Endothelial cell of umbilical vein (primary cell): ENCODE results near the gene PHLPP1. TPM values are rescaled to one million over a fixed set of nuclear protein-coding genes. Genes with fewer than 3 reads are reported as not detected.

Experiments
- BruUV-seq: library from RNA; stranded (reverse); fragments of 400-500 nt; replicated peaks from 2 replicates; lab custom pipeline; 2021; lab: Mats Ljungman, UMichigan
- CTCF ChIA-PET: fragments of 300-600, 350-600 bp; sonication (Branson Sonifier 250); formaldehyde crosslinking; loops from one replicate; lab custom pipeline; 2021; ENCODE audit warnings: antibody characterized with exemption, inconsistent platforms; lab: Charles Lee
- POLR2A ChIA-PET: fragments of 300-600, 350-600 bp; sonication (Branson Sonifier 250); formaldehyde crosslinking; loops from one replicate; lab custom pipeline; 2021; ENCODE audit warnings: antibody characterized with exemption, inconsistent platforms; lab: Charles Lee
- DNase-seq: peaks from one replicate; pipeline ENCODE4 v3.0.0-alpha.2; 2011; ENCODE audit warnings: low read depth, low spot score
- FAIRE-seq: peaks from 2 replicates; lab custom pipeline; 2011; peaks lifted over from hg19 to GRCh38; lab: Jason Lieb, UNC
- H2AFZ ChIP-seq: 2 replicates; pipeline ENCODE4 v1.6.0; 2012; ENCODE audit warnings: low read depth, low read length, control low read depth, inconsistent platforms
- H3K27ac ChIP-seq: 2 replicates; pipeline ENCODE4 v1.5.1; 2011; ENCODE audit warnings: low read depth, mild to moderate bottlenecking, control low read depth, low read length, moderate library complexity; ENCODE audit not compliant: insufficient read depth
- H3K27me3 ChIP-seq, 2 experiments: 2 replicates each; pipeline versions ENCODE4 v1.6.0 to v1.6.1; 2011; ENCODE audit warnings: low read length in 2 of 2, mixed read lengths in 1 of 2; ENCODE audit not compliant: control insufficient read depth in 2 of 2, insufficient read depth in 2 of 2
- H3K36me3 ChIP-seq, 2 experiments: 2 replicates in 1 of 2; 3 replicates in 1 of 2; pipeline ENCODE4 v1.5.1; 2011; ENCODE audit warnings: low read length in 2 of 2, mild to moderate bottlenecking in 1 of 2, moderate library complexity in 1 of 2; ENCODE audit not compliant: control insufficient read depth in 2 of 2, insufficient read depth in 2 of 2; ENCODE audit errors: extremely low read depth in 1 of 2
- H3K4me1 ChIP-seq: 3 replicates; pipeline ENCODE4 v1.5.1; 2011; ENCODE audit warnings: mild to moderate bottlenecking, low read length; ENCODE audit not compliant: control insufficient read depth, insufficient read depth; ENCODE audit errors: extremely low read depth
- H3K4me2 ChIP-seq: 2 replicates; pipeline ENCODE4 v1.6.1; 2011; ENCODE audit warnings: low read length, control low read depth, mixed read lengths; ENCODE audit not compliant: insufficient read depth
- H3K4me3 ChIP-seq, 3 experiments: fragments of 200-600 bp in 1 of 3; sonication (generic), shearing (Covaris generic) in 1 of 3; replicated peaks in 1 of 3; 2 replicates each; pipeline ENCODE4 v1.5.1; 2011 to 2016; ENCODE audit warnings: control low read depth in 3 of 3, low read length in 3 of 3, mild to moderate bottlenecking in 2 of 3, inconsistent platforms in 1 of 3, low read depth in 1 of 3, moderate library complexity in 1 of 3; ENCODE audit not compliant: insufficient read depth in 1 of 3
- H3K79me2 ChIP-seq: 2 replicates; pipeline ENCODE4 v1.6.0; 2012; ENCODE audit warnings: low read length, inconsistent platforms; ENCODE audit not compliant: control insufficient read depth, insufficient read depth
- H3K9ac ChIP-seq: replicated peaks from 2 replicates; pipeline ENCODE3; 2011; ENCODE audit warnings: low read length, control low read depth; ENCODE audit not compliant: insufficient read depth; ENCODE audit errors: extremely low read depth
- H3K9me1 ChIP-seq: replicated peaks from 3 replicates; pipeline ENCODE4 v1.6.0; 2011; ENCODE audit warnings: mild to moderate bottlenecking, low read length; ENCODE audit not compliant: control insufficient read depth, insufficient read depth; ENCODE audit errors: extremely low read depth
- H3K9me3 ChIP-seq: replicated peaks from 2 replicates; pipeline ENCODE4 v1.5.1; 2012; ENCODE audit warnings: low read length, inconsistent platforms; ENCODE audit not compliant: control insufficient read depth, insufficient read depth
- H4K20me1 ChIP-seq: replicated peaks from 2 replicates; pipeline ENCODE3; 2011; ENCODE audit warnings: mild to moderate bottlenecking, low read length; ENCODE audit not compliant: control insufficient read depth, insufficient read depth; ENCODE audit errors: extremely low read depth
- CTCF ChIP-seq, 2 donors: IDR thresholded peaks; 1 replicate in 1 of 2; 2 replicates in 1 of 2; pipeline ENCODE4 v1.5.1; 2011; ENCODE audit warnings: low read length in 2 of 2, mild to moderate bottlenecking in 2 of 2, moderate library complexity in 2 of 2, control low read depth in 1 of 2, inconsistent platforms in 1 of 2, low read depth in 1 of 2; ENCODE audit not compliant: insufficient read depth in 1 of 2; ENCODE audit errors: extremely low read depth in 1 of 2
- EZH2 ChIP-seq: IDR thresholded peaks from 2 replicates; pipeline ENCODE4 v1.6.1; 2012; ENCODE audit warnings: borderline replicate concordance, low read depth, mild to moderate bottlenecking, moderate library complexity, low read length, inconsistent platforms; ENCODE audit not compliant: severe bottlenecking
- FOS ChIP-seq: IDR thresholded peaks from 2 replicates; pipeline ENCODE4 v1.6.1; 2011; ENCODE audit warnings: mild to moderate bottlenecking, low read length, moderate library complexity, borderline replicate concordance; ENCODE audit not compliant: insufficient read depth
- JUN ChIP-seq: IDR thresholded peaks from 2 replicates; pipeline ENCODE4 v1.6.1; 2011; ENCODE audit warnings: borderline replicate concordance, low read depth; ENCODE audit not compliant: insufficient read length, insufficient read depth
- MAX ChIP-seq: IDR thresholded peaks from 2 replicates; pipeline ENCODE4 v1.6.1; 2011; ENCODE audit not compliant: insufficient read depth, insufficient read length
- MYC ChIP-seq: IDR thresholded peaks from one replicate; pipeline ENCODE4 v1.6.1; 2011; ENCODE audit warnings: mild to moderate bottlenecking, low read depth, low read length
- POLR2A ChIP-seq: IDR thresholded peaks from 2 replicates; pipeline ENCODE4 v1.6.1; 2012; ENCODE audit warnings: low read depth, mild to moderate bottlenecking, control low read depth, low read length
- POLR2AphosphoS5 ChIP-seq: IDR thresholded peaks from 2 replicates; pipeline ENCODE4 v1.6.1; 2012; ENCODE audit warnings: low read depth, mild to moderate bottlenecking, control low read depth, low read length, moderate library complexity; ENCODE audit not compliant: insufficient read depth
- dilution Hi-C: fragments of 300-500 bp; cut with MboI; formaldehyde crosslinking; loops from one replicate; pipeline ENCODE4 v1.15.0; 2019; ENCODE audit warnings: low sequenced_read_pairs; ENCODE audit not compliant: extremely low pct_ligation_motif_present
- intact Hi-C: fragments of 100-400 bp; cut with micrococcal nuclease; formaldehyde crosslinking; loops from one replicate; pipeline ENCODE4 v1.10.0; 2022
- polyA plus RNA-seq, 4 experiments: library from polyadenylated mRNA; depleted of rRNA in 3 of 4; stranded (reverse) in 3 of 4; unstranded in 1 of 4; fragments of >200 nt; gene quantifications; 2 replicates each; pipeline versions ENCODE4 v1.2.1 to v1.2.3, GENCODE V29; 2011 to 2012; ENCODE audit warnings: missing spikeins in 1 of 4
- total RNA-seq: library from RNA; stranded (reverse); gene quantifications from 2 replicates; pipeline ENCODE4 v1.2.3, GENCODE V29; 2021

Gene PHLPP1
- total and polyA plus RNA-seq, 2 donors (not counting 3 experiments of a cell fraction or from before 2014, with no cell fraction given), result 4.0 to 10.8 TPM

GRCh38 chr18:63017977-63018376, 302.6 kb downstream of the PHLPP1 start:
- DNase-seq, result no peak
- ChIA-PET CTCF (interaction anchor here (0.7 to 5.0 kb wide), 12 partner anchors 9 to 560 kb away, joined by 3 to 176 read pairs (median 4); partner anchors contain the start of gene BCL2), POLR2A (no interaction called here)
- no peak overlapping the region for H3K4me3 ChIP-seq
- no peaks in the 10 kb centered on the region for H3K9me1 ChIP-seq
- dilution Hi-C loops, result no loop called here
- H3K79me2 ChIP-seq, result no peaks in the 10 kb centered on the region
- no peak for FAIRE-seq
- no peaks in the 10 kb centered on the region for H3K36me3 ChIP-seq
- H2AFZ ChIP-seq, result no peak overlapping the region
- H3K9ac ChIP-seq, result no peak overlapping the region
- no peak for TF ChIP-seq MYC
- no peak for TF ChIP-seq EZH2
- H3K4me1 ChIP-seq, result no peaks in the 10 kb centered on the region
- intact Hi-C loops, result no loop called here
- H3K27ac ChIP-seq, result no peak overlapping the region
- no peaks in the 10 kb centered on the region for H3K9me3 ChIP-seq
- peaks cover 15 to 18% of the 10 kb centered on the region in 2 experiments for H3K27me3 ChIP-seq
- no TSS peak for BruUV-seq
- no peaks in the 10 kb centered on the region for H4K20me1 ChIP-seq
- no peak overlapping the region for H3K4me2 ChIP-seq

DNA sequence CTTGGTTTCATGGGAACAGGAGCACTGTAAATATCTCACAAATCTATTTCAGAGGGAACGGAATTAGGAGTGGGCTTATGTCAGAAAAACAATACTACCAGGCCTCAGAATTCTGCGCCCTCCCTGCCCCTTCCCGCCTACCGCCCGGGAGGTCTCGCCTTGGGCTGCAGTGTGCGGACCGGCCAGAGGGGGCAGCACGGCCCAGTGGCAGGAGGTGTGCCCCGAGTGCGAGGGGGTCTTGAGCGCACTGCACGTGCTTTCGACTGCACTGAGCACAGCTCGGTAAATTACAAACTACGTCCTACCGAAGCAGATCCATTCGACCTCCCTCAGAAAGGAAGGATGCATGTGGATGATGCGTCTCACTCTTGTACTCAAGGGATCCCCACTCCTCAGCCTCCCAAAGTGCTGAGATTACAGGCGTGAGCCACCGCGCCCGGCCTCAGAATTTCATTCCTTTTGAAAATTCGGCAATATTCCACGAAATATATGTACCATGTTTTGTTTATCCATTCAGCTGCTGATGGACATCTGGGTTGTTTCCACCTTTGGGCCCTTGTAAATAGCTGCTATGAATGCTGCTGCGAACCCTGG, 307.2 kb downstream of the PHLPP1 start:
- Histone ChIP-seq H3K4me1 (no peaks in the 10 kb centered on the region), H3K9me3 (no peaks in the 10 kb centered on the region), H3K27ac (no peak overlapping the region), H3K4me3 (no peak overlapping the region), H4K20me1 (no peaks in the 10 kb centered on the region), H3K4me2 (no peak overlapping the region), H3K27me3 (peaks cover 2 to 5% of the 10 kb centered on the region in 2 experiments), H3K36me3 (no peaks in the 10 kb centered on the region), H3K9me1 (no peaks in the 10 kb centered on the region), H3K9ac (no peak overlapping the region), H3K79me2 (no peaks in the 10 kb centered on the region), H2AFZ (no peak overlapping the region)
- intact Hi-C loops, result no loop called here
- dilution Hi-C loops, result no loop called here
- FAIRE-seq (no peak), DNase-seq (no peak)
- BruUV-seq, result no TSS peak
- POLR2A ChIA-PET, result no interaction called here
- no peak for TF ChIP-seq MYC
- TF ChIP-seq MAX, result no peak
- no peak for TF ChIP-seq FOS
- TF ChIP-seq POLR2AphosphoS5, result no peak
- TF ChIP-seq POLR2A, result no peak
- TF ChIP-seq JUN, result no peak
- no peak for TF ChIP-seq EZH2
- TF ChIP-seq CTCF (IDR thresholded peaks at IDR 0.05; ENCODE audit: extremely low read depth in 1 of 2, insufficient read depth in 1 of 2, low read depth in 1 of 2, low read length in 2 of 2), result peak; percentile 51 to 60
- CTCF ChIA-PET, result interaction anchor here (0.7 to 3.0 kb wide), 4 partner anchors 8 to 301 kb away, joined by 3 to 14 read pairs (median 5); partner anchors contain the start of gene BCL2
